Mucosa of stomach (tissue), 1 donor: ENCODE measurements around the gene SLC2A1.

Source experiments
- H3K27me3 ChIP-seq: one replicate; pipeline ENCODE4 v1.7.0; 2013; ENCODE audit warnings: mild to moderate bottlenecking, low read length; ENCODE audit not compliant: control insufficient read depth, insufficient read depth
- H3K36me3 ChIP-seq: one replicate; pipeline ENCODE4 v1.7.0; 2013; ENCODE audit warnings: low read length; ENCODE audit not compliant: control insufficient read depth, insufficient read depth
- H3K4me1 ChIP-seq: one replicate; pipeline ENCODE4 v1.7.0; 2013; ENCODE audit warnings: mild to moderate bottlenecking, low read length; ENCODE audit not compliant: control insufficient read depth, insufficient read depth
- H3K4me3 ChIP-seq: one replicate; pipeline ENCODE4 v1.7.0; 2013; ENCODE audit warnings: low read length
- H3K9ac ChIP-seq: one replicate; pipeline ENCODE4 v1.7.0; 2013; ENCODE audit warnings: mild to moderate bottlenecking, low read length, moderate library complexity
- H3K9me3 ChIP-seq: one replicate; pipeline ENCODE4 v1.7.0; 2013; ENCODE audit warnings: mild to moderate bottlenecking, low read length, moderate library complexity; ENCODE audit not compliant: control insufficient read depth
- donor health status: Pancreatic carcinoma.

SLC2A1 gene

GRCh38 chr1:42876009-42876408 is 82.7 kb downstream of the SLC2A1 start:
- H3K36me3 ChIP-seq, result no peaks in the 10 kb centered on the region
- H3K4me3 ChIP-seq, result no peak overlapping the region
- H3K4me1 ChIP-seq, result no peaks in the 10 kb centered on the region
- no peak overlapping the region for H3K9ac ChIP-seq
- H3K27me3 ChIP-seq, result peaks cover 6% of the 10 kb centered on the region
- no peaks in the 10 kb centered on the region for H3K9me3 ChIP-seq
